Stimulated activated memory B cell treated with anti-CD40 and anti-IgM and Interleukin-4, amounts not matched to agents 10 μg/mL and 1 μg/mL and 100 μg/mL, for 72 hours (primary cell): ENCODE data around the gene FBXW4.
"Not testable (repeated sequence)": the region's sequence is repeated elsewhere in the genome, so short reads cannot be mapped to it uniquely, and the experiment has no call there.

ENCODE experiments used
- ATAC-seq: fragments of 150-1000 bp; cut with Tn5 transposase; 2 replicates; pipeline ENCODE4 v1.10.0; 2021
- H3K27ac Mint-ChIP-seq: one replicate; pipeline ENCODE4 v1.8.0; 2022; ENCODE audit warnings: mild to moderate bottlenecking, mixed read lengths
- H3K27me3 Mint-ChIP-seq: one replicate; pipeline ENCODE4 v1.8.0; 2022; ENCODE audit warnings: mixed read lengths
- H3K36me3 Mint-ChIP-seq: one replicate; pipeline ENCODE4 v1.8.0; 2022; ENCODE audit warnings: mixed read lengths
- H3K4me1 Mint-ChIP-seq: one replicate; pipeline ENCODE4 v1.8.0; 2022; ENCODE audit warnings: mixed read lengths
- H3K4me3 Mint-ChIP-seq: one replicate; pipeline ENCODE4 v1.8.0; 2022; ENCODE audit warnings: mild to moderate bottlenecking, moderate library complexity, mixed read lengths
- H3K9me3 Mint-ChIP-seq: one replicate; pipeline ENCODE4 v1.8.0; 2022; ENCODE audit warnings: mixed read lengths

The FBXW4 gene

DNA sequence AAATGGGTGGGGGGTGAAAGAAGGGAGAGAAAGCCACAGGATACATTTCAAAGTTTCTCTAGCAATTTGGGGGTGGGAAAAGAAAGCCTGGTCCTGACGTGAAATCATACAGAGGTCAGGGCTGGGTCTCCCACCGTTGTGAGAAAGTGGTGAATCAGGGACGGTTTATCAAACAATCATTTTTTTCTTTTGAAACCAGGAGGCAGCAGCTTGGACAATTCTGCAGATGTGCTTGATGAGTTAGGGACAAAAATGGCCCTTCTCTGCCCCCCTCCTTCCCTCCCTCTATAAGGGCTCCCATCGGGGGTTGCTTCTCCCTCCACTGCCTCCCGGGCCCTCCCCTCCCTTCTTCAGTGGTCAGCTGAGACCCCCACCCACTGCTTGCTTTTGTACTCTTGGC, 43.6 kb downstream of the FBXW4 start:
- Mint-ChIP-seq H3K4me3 (no peak overlapping the region), H3K36me3 (peaks cover 45% of the 10 kb centered on the region), H3K4me1 (no peaks in the 10 kb centered on the region), H3K27ac (no peak overlapping the region), H3K27me3 (no peaks in the 10 kb centered on the region), H3K9me3 (no peaks in the 10 kb centered on the region)
- ATAC-seq, result no peak

DNA sequence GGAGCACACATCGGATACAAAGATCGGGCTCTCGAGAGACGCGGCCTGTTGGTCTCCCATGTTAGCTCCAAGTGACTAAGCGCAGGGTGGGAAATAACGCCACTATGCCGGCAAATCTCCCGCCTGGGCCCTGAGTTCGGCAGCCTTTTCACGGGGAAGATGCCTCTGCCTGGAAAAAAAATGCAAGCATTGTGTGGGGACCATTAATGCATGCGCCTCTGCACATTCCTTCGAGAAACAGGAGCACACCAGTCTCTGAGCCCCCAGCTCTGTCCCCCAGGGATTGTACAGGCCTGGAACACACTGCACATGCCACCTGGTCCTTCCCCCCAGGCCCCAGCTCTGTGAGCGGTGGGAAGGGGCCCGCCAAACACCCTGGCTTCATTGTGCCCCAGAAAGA, 44.1 kb downstream of the FBXW4 start:
- ATAC-seq, result no peak
- Mint-ChIP-seq H3K9me3 (no peaks in the 10 kb centered on the region), H3K4me3 (no peak overlapping the region), H3K27me3 (no peaks in the 10 kb centered on the region), H3K36me3 (peaks cover 40% of the 10 kb centered on the region), H3K27ac (no peak overlapping the region), H3K4me1 (no peaks in the 10 kb centered on the region)

DNA sequence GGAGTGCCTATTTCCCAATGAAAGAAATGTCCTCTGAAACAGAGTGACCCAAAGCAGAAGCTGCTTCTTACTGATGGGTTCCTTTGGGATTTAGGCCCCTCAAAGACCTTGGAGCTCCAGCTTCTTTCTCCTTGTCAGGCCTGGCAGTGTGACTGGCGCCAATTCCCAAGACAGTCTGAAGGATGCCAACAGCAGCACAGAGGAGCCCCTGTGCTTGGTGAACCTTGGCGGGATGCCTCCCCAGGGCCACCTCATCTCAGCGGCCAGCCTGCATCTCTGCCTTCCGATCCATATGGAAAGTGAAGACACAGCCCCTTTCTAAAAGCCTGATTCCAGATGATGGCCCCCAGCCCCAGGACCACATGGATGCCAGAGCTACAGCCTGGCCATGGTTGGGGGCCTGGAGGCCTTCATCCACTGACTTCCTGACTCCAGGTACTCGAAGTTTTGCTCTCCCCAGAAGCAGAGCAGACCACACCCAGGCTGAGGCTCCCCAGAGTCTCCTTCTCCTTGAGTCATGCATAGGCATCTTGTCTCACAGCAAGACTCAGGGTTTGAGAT, 45.4 kb downstream of the FBXW4 start:
- Mint-ChIP-seq H3K4me3 (no peak overlapping the region), H3K27me3 (no peaks in the 10 kb centered on the region), H3K27ac (peak overlapping the region; percentile 70), H3K9me3 (no peaks in the 10 kb centered on the region), H3K4me1 (peaks cover 6% of the 10 kb centered on the region), H3K36me3 (peaks cover 41% of the 10 kb centered on the region)
- no peak for ATAC-seq

DNA sequence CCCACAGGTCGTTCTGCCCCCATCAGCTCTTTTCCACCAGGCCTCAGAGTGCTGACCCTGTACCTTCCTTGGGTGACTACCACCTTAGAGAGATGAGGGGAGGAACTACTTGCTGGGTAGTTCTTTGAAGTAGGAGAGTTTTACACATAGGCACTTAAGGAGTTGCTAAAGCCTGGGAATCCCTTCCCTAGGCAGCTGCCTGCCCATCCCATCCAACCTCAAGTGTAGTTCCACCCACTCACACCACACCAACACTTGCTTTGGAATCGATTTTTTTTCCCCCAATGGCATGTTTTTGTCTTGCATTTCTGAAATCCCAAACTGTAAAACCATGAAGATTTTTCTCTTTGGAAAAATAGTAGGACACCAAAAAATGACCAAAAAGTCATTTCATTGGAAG, 47.7 kb downstream of the FBXW4 start:
- no peak for ATAC-seq
- H3K27ac Mint-ChIP-seq, result no peak overlapping the region
- H3K36me3 Mint-ChIP-seq, result peaks cover 46% of the 10 kb centered on the region
- no peaks in the 10 kb centered on the region for H3K9me3 Mint-ChIP-seq
- H3K27me3 Mint-ChIP-seq, result no peaks in the 10 kb centered on the region
- no peak overlapping the region for H3K4me3 Mint-ChIP-seq
- peaks cover 6% of the 10 kb centered on the region for H3K4me1 Mint-ChIP-seq

DNA sequence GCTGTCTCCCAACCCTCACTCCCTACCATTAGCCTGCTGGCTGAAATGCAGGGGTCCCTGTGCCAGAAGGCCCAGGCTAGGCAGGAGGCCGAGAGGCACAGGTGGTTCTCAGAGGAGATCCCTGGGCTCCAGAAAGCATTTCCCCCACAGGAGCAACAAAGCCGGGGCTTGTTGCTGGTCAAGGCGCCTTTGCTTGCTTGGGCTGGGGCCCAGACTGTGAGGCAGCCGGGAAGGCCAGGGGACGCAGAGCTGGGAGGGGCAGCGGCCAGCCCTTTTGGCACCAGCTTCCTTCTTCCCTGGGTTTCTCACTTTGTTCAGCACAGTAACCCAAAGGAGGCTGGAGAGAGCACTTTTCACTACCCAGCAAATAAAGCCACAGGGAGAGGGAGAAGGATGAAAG, 48.6 kb downstream of the FBXW4 start:
- peaks cover 51% of the 10 kb centered on the region for H3K36me3 Mint-ChIP-seq
- H3K9me3 Mint-ChIP-seq, result no peaks in the 10 kb centered on the region
- H3K4me3 Mint-ChIP-seq, result no peak overlapping the region
- no peak overlapping the region for H3K27ac Mint-ChIP-seq
- H3K27me3 Mint-ChIP-seq, result no peaks in the 10 kb centered on the region
- ATAC-seq, result no peak
- H3K4me1 Mint-ChIP-seq, result peaks cover 6% of the 10 kb centered on the region

DNA sequence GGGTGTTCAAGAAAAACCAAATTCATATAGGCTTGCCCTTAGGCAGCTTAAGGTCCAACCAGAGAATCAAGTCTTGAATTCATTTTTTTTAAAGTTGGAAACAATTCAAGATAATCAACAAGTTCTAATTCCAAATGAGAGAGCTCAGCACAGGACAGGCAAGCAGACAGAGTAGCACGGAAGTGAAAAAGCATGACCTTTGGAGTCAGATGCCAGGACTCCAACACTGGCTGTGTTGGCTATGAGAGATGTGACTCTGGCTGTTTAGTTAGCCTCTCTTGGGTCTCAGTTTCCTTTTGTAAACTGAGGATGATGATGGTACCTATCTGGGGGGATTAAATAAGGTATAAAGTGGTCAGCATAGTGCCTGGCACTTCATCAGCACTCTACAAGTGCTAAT, 49.3 kb downstream of the FBXW4 start:
- Mint-ChIP-seq H3K9me3 (no peaks in the 10 kb centered on the region), H3K4me3 (no peak overlapping the region), H3K27ac (peak overlapping the region; percentile 46), H3K4me1 (peaks cover 6% of the 10 kb centered on the region), H3K36me3 (peaks cover 57% of the 10 kb centered on the region), H3K27me3 (no peaks in the 10 kb centered on the region)
- ATAC-seq, result no peak

DNA sequence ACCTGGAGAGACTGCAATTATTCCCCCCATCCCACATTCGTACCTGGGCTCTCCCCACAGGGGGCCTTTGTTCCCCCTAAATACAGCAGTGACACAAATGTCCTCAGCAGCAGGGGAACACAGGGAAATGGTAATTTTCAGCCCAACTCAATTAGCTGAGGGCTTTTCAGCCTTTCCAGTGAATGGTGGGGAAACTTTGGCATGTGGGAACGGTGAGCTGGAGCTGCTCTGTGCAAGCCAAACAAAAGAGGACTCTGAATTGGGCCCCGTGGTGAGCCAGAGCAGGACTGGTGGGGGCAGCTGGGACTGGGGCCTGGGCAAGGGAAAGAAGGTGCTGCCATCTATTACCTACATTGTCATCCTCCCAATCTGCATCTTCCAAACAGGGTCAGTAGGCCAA, 51.0 kb downstream of the FBXW4 start:
- H3K27me3 Mint-ChIP-seq, result no peaks in the 10 kb centered on the region

DNA sequence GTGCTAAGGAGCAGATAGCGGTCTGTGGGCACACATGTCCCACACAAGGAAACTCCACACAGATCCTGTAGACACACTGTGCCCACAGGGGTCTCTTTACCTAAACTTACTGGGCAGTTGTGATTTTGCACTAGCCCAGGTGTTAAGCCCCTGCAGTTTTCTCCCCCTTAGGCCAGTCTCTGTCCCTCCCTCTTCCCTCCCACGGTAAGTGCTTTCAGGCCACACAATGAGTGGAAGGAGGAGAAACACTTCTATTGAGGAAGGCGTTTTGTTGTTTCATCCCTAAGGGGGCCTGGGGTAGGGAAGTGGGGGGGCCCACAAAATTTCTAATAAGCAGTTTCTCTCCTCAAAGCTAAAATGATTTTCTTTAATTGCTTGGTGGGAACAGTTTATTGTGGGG, 51.4 kb downstream of the FBXW4 start:
- Mint-ChIP-seq H3K27ac (no peak overlapping the region), H3K4me3 (no peak overlapping the region), H3K36me3 (peaks cover 57% of the 10 kb centered on the region), H3K27me3 (no peaks in the 10 kb centered on the region), H3K4me1 (peaks cover 6% of the 10 kb centered on the region), H3K9me3 (no peaks in the 10 kb centered on the region)
- no peak for ATAC-seq

More for the DNA sequence above, 51.0 kb downstream of the FBXW4 start:
- H3K27ac Mint-ChIP-seq, result no peak overlapping the region
- H3K36me3 Mint-ChIP-seq, result peaks cover 58% of the 10 kb centered on the region
- ATAC-seq, result no peak
- no peak overlapping the region for H3K4me3 Mint-ChIP-seq
- H3K9me3 Mint-ChIP-seq, result no peaks in the 10 kb centered on the region
- H3K4me1 Mint-ChIP-seq, result peaks cover 6% of the 10 kb centered on the region

DNA sequence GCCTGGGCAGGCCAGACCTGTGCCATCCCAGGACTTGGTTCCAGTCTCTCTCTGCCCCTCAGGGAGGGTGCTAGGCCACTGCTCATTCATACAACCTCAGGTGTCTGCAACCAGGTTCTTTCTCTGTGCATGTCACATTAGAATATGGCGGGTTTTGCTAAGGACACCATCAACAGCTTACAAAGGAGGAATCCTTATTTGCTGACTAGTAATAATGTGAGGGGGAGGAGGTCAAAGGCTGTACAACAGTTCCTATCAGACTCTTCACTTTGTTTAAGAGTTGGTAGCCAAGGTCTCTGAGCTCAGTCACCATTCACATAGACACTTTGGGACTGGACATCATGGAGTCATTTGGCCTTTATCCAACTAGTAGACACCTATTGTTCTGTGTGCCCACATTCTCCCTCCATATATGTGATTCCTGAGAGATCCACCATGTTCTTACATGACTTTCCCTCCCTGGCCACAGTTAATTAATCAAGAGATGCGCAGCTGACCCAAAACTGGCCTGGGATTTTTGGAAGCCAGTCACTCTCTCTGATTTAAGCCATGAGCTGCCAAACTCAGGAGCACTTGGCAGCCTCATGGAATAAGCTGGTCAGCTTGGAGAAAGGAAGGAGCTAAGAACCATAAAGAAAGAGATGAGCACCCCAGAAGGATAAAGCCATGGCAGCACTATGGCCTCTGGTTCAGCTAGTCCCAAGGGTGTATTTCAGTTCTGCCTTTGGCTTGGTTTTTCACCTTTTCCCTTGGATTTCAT, 55.6 kb downstream of the FBXW4 start:
- Mint-ChIP-seq H3K9me3 (no peaks in the 10 kb centered on the region), H3K36me3 (peaks cover 53% of the 10 kb centered on the region)

DNA sequence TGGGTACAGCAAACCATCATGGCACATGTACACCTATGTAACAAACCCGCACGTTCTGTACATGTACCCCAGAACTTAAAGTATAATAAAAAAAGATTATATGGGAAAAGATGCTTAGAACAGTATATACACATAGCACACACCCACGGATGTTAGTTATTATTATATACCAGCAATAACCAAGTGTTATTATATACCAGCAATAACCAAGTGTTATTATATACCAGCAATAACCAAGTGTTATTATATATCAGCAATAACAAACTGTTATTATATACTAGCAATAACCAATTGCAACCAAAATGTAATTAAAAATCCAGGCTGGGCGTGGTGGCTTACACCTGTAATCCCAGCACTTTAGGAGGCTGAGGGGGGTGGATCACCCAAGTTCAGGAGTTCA, 61.5 kb downstream of the FBXW4 start:
- H3K27ac Mint-ChIP-seq, H3K27me3 Mint-ChIP-seq, H3K4me3 Mint-ChIP-seq, H3K9me3 Mint-ChIP-seq, ATAC-seq: not testable (repeated sequence)
- Mint-ChIP-seq H3K4me1 (peaks cover 12% of the 10 kb centered on the region), H3K36me3 (peaks cover 52% of the 10 kb centered on the region)

More for the DNA sequence above, 55.6 kb downstream of the FBXW4 start:
- Mint-ChIP-seq H3K4me1 (no peaks in the 10 kb centered on the region), H3K27ac (no peak overlapping the region), H3K27me3 (no peaks in the 10 kb centered on the region), H3K4me3 (no peak overlapping the region)
- no peak for ATAC-seq

DNA sequence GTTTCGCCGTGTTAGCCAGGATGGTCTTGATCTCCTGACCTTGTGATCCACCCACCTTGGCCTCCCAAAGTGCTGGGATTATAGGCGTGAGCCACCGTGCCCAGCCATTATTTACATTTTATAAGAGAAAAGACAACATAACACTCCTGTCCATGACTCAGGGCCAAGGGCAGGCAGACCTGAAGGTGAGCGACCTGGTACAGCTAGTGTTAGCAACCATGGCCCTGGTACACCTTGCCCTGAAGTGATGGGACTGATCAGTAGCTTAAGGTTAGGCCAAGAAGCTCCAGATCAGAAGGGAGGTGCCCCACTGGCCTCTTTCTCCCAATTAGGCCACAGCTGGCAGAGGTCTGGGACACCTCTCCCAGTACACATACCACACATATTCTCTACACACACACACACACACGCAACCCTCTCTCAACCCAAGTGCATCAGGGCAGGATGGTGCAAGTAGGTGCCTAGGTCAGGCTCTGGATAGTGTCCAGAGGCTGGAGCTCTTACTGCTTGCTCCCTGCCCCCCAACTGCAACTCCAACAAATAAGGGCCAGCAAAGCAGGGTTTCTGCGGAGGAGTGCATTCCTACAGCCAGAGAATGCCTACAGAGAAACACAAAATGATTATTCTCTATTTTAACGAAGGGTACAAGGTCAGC, 63.0 kb downstream of the FBXW4 start:
- Mint-ChIP-seq H3K36me3 (peaks cover 52% of the 10 kb centered on the region), H3K27me3 (no peaks in the 10 kb centered on the region), H3K27ac (no peak overlapping the region), H3K9me3 (no peaks in the 10 kb centered on the region), H3K4me1 (peaks cover 12% of the 10 kb centered on the region), H3K4me3 (no peak overlapping the region)
- no peak for ATAC-seq

DNA sequence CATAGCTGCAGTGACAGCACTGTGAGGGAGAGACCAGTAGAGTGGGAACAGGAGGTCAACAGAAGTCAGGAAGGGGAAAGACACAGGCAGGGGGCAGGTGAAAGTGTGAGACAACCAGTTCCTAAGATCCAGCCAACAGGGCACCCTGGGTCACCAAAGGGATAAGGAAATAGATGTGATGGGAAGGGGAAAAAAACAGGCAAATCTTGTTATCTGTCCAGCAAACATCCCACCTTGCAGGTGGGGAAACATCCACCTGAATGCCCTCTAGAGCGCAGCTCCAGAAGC, 64.4 kb downstream of the FBXW4 start:
- H3K9me3 Mint-ChIP-seq, result no peaks in the 10 kb centered on the region
- no peak for ATAC-seq
- H3K4me1 Mint-ChIP-seq, result peaks cover 16% of the 10 kb centered on the region
- H3K27me3 Mint-ChIP-seq, result no peaks in the 10 kb centered on the region
- H3K36me3 Mint-ChIP-seq, result peaks cover 54% of the 10 kb centered on the region
- no peak overlapping the region for H3K27ac Mint-ChIP-seq
- H3K4me3 Mint-ChIP-seq, result no peak overlapping the region

DNA sequence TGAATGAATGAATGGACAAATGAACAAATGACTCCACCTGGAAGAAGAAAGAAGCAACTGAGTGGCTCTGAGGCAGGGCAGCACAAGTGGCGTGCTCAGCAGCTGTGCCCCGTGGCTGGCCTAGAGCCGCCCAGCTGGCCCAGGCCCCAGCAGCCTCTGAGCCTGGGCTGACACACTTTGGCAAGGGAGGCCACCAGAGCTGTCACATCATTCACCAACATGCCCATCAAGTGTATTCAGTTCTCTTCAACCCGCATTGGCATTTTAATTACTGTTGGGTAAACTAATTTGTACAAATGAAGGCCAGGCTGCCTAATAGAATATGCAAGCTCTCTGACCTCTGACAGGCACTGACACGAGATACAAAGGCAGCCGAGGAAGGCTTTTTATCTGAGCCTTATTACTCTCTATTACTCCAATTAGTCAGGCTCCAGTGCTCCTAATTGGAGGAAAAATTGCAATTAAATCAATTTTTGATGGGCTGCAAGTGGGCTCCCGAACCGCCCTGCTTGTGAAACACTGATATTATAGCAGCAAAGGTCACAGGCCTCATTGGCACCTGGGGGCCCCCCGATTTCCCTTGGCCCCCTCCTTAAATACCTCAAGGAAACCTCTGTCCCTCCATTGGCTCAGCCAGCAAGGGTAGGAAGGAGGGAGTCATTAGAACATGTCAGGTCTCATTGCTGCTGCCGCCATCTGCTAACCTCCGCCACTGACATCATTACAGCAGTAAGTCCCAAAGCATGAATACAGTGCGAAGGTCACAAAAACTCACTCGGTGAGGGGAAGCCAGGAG, 64.9 kb downstream of the FBXW4 start:
- Mint-ChIP-seq H3K9me3 (no peaks in the 10 kb centered on the region), H3K36me3 (peaks cover 58% of the 10 kb centered on the region), H3K27ac (no peak overlapping the region), H3K4me1 (peaks cover 21% of the 10 kb centered on the region), H3K4me3 (no peak overlapping the region), H3K27me3 (no peaks in the 10 kb centered on the region)
- ATAC-seq, result no peak

DNA sequence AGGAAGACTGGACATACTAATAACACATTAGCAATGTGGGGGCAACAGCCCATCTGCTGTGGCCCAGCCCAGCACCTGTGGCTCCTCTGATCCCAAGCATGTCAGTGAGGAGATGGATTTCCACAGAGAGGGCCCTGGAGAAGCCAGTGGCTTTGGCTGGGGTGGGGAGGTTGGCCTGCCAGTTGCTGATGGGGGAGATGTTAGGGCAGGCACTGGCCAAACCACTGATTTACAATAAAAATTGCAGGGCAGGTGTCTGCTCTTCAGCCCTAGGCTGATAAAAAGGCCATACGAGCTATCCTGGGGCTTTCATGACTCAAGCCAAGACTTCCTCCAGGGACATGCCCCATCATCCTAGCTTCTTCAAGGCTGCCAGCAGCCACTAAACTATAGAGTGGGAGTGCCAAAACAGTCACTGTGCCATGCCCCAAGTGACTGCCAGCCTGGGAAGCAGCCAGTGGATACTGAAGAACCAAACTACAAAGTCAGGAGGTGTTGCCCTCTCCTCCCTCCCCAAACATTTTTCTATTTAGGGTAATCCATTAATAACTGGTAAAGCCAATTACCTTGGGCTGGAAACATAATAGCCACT, 69.1 kb downstream of the FBXW4 start:
- Mint-ChIP-seq H3K27ac (peak overlapping the region; percentile 74), H3K4me1 (peaks cover 24% of the 10 kb centered on the region), H3K4me3 (no peak overlapping the region), H3K36me3 (peaks cover 64% of the 10 kb centered on the region), H3K9me3 (no peaks in the 10 kb centered on the region), H3K27me3 (no peaks in the 10 kb centered on the region)
- no peak for ATAC-seq

DNA sequence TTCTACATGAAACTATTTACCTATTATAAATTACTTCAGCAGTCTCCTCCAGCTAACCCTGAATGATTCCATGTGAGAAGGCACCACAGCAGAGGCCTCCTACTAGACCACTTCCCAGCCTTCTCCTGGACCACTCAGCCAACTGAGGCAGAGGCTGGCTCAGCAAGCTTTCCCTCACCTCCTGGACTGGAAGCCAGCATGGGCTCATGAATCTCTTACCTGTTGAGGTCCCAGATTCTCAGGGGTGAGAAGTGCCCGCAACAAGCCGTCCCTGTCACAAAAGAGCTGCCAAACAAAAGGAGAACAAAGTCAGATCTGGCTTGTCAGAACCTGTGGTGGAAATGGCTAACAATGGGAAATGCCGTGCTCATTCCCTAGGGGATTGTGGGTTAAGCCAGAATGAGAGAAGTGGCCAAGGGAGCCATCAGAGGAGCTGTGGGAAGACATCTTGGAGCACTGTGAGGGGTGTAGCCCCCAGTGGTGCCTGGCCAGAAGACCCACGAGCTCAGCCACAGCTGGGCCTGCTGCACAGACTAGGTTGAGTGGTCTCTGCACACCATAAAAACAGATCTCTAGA, 70.4 kb downstream of the FBXW4 start:
- peaks cover 18% of the 10 kb centered on the region for H3K4me1 Mint-ChIP-seq
- H3K4me3 Mint-ChIP-seq, result no peak overlapping the region
- no peaks in the 10 kb centered on the region for H3K27me3 Mint-ChIP-seq
- H3K27ac Mint-ChIP-seq, result peak overlapping the region; percentile 74
- no peaks in the 10 kb centered on the region for H3K9me3 Mint-ChIP-seq
- peak; percentile 36 for ATAC-seq
- H3K36me3 Mint-ChIP-seq, result peaks cover 55% of the 10 kb centered on the region
